Adipocyte (in vitro differentiated cells): ENCODE measurements around the gene ZNF586.
"Not testable (repeated sequence)": the region's sequence is repeated elsewhere in the genome, so short reads cannot be mapped to it uniquely, and the experiment has no call there.

Experiments used
- DNase-seq: peaks from one replicate; pipeline ENCODE4 v3.0.0-alpha.2; 2015; ENCODE audit warnings: low read depth
- H3K27me3 ChIP-seq: replicated peaks from 2 replicates; pipeline ENCODE4 v1.7.0; 2013; ENCODE audit warnings: mild to moderate bottlenecking, low read length, moderate library complexity; ENCODE audit not compliant: control insufficient read depth, insufficient read depth
- H3K36me3 ChIP-seq: 2 replicates; pipeline ENCODE4 v1.7.0; 2013; ENCODE audit warnings: low read length, mild to moderate bottlenecking, moderate library complexity; ENCODE audit not compliant: control insufficient read depth, insufficient read depth, severe bottlenecking
- H3K4me1 ChIP-seq: 2 replicates; pipeline ENCODE4 v1.7.0; 2013; ENCODE audit warnings: mild to moderate bottlenecking, low read length, moderate library complexity; ENCODE audit not compliant: control insufficient read depth, insufficient read depth
- H3K4me3 ChIP-seq: 2 replicates; pipeline ENCODE4 v1.7.0; 2013; ENCODE audit warnings: mild to moderate bottlenecking, low read length, moderate library complexity
- H3K9ac ChIP-seq: 2 replicates; pipeline ENCODE4 v1.7.0; 2013; ENCODE audit warnings: mild to moderate bottlenecking, low read length, moderate library complexity
- H3K9me3 ChIP-seq: 2 replicates; pipeline ENCODE4 v1.7.0; 2013; ENCODE audit warnings: mild to moderate bottlenecking, low read length, moderate library complexity; ENCODE audit not compliant: control insufficient read depth

The ZNF586 gene

GRCh38 chr19:57815247-57816075, 46.0 kb downstream of the ZNF586 start:
- Histone ChIP-seq H3K9ac (peak overlapping the region; percentile 90), H3K27me3 (no peaks in the 10 kb centered on the region), H3K36me3 (peaks cover 3% of the 10 kb centered on the region), H3K9me3 (no peaks in the 10 kb centered on the region), H3K4me1 (peaks cover 8% of the 10 kb centered on the region), H3K4me3 (peak overlapping the region; percentile 90)
- DNase-seq: no peak

- H3K9ac ChIP-seq: no peak overlapping the region
- peaks cover 3% of the 10 kb centered on the region for H3K36me3 ChIP-seq
- no peaks in the 10 kb centered on the region for H3K9me3 ChIP-seq
- no peak overlapping the region for H3K4me3 ChIP-seq
- H3K27me3 ChIP-seq: no peaks in the 10 kb centered on the region
- H3K4me1 ChIP-seq: peaks cover 15% of the 10 kb centered on the region
- DNase-seq: no peak
Observed at GRCh38 chr19:57816652-57817051, 47.2 kb downstream of the ZNF586 start.

DNA sequence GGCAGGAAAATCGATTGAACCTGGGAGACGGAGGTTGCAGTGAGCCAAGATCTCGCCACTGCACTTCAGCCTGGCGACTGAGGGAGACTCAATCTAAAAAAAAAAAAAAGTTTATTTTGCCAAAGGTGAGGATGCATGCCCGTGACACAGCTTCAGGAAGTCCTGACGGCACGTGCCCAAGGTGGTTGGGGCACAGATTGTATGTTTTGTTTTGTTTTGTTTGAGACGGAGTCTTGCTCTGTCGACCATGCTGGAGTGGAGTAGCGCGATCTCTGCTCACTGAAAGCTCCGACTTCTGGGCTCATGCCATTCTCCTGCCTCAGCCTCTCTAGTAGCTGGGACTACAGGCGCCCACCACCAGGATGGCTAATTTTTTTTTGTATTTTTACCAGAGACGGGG, 48.5 kb downstream of the ZNF586 start:
- Histone ChIP-seq H3K9me3 (no peaks in the 10 kb centered on the region), H3K4me1 (peaks cover 15% of the 10 kb centered on the region), H3K9ac (no peak overlapping the region), H3K4me3 (no peak overlapping the region), H3K27me3 (no peaks in the 10 kb centered on the region), H3K36me3 (no peaks in the 10 kb centered on the region)
- no peak for DNase-seq

DNA sequence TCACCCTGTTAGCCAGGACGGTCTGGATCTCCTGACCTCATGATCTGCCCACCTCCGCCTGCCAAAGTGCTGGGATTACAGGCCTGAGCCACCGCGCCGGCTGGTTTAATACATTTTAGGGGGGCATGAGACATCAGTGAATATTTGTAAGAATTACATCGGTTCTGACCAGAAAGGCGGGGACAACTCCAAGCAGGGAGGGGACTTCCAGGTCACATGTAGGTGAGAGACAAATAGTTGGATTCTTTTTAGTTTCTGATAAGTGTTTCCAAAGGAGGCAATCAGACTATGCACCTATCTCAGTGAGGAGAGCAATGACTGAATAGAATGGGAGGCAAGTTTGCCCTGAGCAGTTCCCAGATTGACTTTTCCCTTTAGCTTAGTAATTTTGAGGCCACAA, 48.9 kb downstream of the ZNF586 start:
- no peak overlapping the region for H3K9ac ChIP-seq
- no peak overlapping the region for H3K4me3 ChIP-seq
- H3K36me3 ChIP-seq: no peaks in the 10 kb centered on the region
- H3K27me3 ChIP-seq: no peaks in the 10 kb centered on the region
- H3K4me1 ChIP-seq: peaks cover 15% of the 10 kb centered on the region
- no peaks in the 10 kb centered on the region for H3K9me3 ChIP-seq
- DNase-seq: no peak

DNA sequence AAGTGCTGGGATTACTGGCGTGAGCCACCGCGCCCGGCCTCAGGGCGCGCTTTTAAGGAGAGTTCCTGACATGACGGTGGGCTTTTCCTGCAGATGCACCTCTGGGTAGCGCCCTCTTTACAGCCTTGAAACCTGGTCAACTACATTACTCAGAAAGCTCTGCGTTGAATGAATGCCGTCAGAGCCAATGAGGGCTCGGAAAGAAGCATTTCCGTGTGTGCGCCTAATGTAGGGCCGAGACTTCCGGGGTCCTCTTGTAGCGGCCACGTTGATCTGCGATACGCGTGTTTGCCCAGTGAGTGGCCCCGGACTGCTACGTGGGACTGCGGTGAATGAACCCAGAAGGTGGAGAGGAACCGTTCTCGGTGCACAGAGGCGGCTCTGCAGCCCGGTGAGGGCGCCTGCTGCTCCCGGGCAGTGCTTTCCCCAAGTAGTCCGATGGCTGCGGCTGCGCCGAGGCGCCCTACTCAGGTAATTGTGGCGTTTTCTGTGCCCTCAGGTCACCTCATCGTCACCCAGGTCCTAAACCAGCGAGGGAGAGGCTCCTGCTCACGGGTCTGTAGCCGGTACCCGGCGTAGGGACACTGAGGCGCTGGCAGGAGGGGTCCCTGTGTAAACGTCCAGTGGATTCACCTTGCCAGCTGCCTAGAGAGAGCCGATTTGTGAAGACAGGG, 50.1 kb downstream of the ZNF586 start:
- H3K9me3 ChIP-seq: no peaks in the 10 kb centered on the region
- H3K36me3 ChIP-seq: no peaks in the 10 kb centered on the region
- H3K27me3 ChIP-seq: no peaks in the 10 kb centered on the region
- peak; percentile 95 for DNase-seq
- H3K4me3 ChIP-seq: peak overlapping the region; percentile 99
- H3K9ac ChIP-seq: peak overlapping the region; percentile 98
- peaks cover 9% of the 10 kb centered on the region for H3K4me1 ChIP-seq

DNA sequence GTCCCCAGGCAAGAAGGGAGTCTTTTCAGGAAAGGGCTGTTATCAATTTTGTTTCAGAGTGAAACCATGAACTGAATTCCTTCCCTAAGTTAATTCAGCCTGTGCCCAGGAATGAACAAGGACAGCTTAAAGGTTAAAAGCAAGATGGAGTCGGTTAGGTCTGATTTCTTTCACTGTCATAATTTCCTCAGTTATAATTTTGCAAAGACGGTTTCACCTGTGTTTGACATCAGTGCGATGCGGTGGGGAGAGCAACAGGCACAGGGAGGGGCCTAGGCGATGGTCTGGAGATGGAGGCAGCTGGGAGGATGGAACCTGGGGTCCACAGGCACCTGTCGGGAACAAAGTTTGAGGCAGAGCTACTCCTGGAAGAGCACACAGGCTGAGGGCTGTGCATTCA, 51.1 kb downstream of the ZNF586 start:
- Histone ChIP-seq H3K9me3 (no peaks in the 10 kb centered on the region), H3K4me3 (peak overlapping the region; percentile 99), H3K36me3 (no peaks in the 10 kb centered on the region), H3K9ac (peak overlapping the region; percentile 98), H3K4me1 (peaks cover 9% of the 10 kb centered on the region), H3K27me3 (no peaks in the 10 kb centered on the region)
- no peak for DNase-seq

GRCh38 chr19:57821095-57821494, 51.6 kb downstream of the ZNF586 start:
- not testable (repeated sequence) for H3K4me1 ChIP-seq, H3K9ac ChIP-seq, DNase-seq, H3K36me3 ChIP-seq, H3K9me3 ChIP-seq, H3K27me3 ChIP-seq
- H3K4me3 ChIP-seq: peak overlapping the region; percentile 99

- H3K36me3 ChIP-seq, H3K9me3 ChIP-seq, H3K4me1 ChIP-seq, H3K27me3 ChIP-seq, H3K9ac ChIP-seq, DNase-seq, H3K4me3 ChIP-seq: not testable (repeated sequence)
Observed at GRCh38 chr19:57821501-57821900, 52.0 kb downstream of the ZNF586 start.

DNA sequence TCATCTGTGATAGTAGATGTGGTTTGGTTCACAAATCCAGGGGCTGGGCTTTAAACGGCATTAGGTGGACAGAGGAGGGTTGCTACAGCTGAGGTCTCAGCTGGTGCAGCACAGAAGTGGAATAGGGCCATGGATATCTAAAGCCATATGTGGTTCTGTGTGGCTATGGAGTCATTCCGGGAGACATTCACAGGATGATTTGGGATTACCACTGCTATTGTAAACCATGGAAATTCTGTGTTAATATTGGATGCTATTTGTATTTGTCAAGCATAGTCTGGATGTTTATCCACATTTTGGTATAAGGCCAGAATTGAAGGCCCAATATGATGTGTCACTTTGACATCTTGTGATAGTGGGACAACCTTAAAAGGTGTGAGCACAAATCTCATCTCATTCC, 53.7 kb downstream of the ZNF586 start:
- not testable (repeated sequence) for H3K9ac ChIP-seq, H3K4me3 ChIP-seq, DNase-seq, H3K9me3 ChIP-seq, H3K4me1 ChIP-seq, H3K36me3 ChIP-seq, H3K27me3 ChIP-seq

DNA sequence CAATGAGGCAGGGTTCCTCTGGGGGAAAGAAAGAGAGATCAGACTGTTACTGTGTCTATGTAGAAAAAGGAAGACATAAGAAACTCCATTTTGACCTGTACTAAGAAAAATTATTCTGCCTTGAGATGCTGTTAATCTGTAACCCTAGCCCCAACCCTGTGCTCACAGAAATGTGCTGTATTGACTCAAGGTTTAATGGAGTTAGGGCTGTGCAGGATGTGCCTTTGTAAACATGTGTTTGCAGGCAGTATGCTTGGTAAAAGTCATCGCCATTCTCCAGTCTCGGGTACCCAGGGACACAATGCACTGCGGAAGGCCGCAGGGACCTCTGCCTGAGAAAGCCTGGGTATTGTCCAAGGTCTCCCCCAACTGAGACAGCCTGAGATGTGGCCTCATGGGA, 54.1 kb downstream of the ZNF586 start:
- not testable (repeated sequence) for DNase-seq, H3K4me1 ChIP-seq, H3K9me3 ChIP-seq, H3K36me3 ChIP-seq, H3K4me3 ChIP-seq, H3K9ac ChIP-seq, H3K27me3 ChIP-seq

DNA sequence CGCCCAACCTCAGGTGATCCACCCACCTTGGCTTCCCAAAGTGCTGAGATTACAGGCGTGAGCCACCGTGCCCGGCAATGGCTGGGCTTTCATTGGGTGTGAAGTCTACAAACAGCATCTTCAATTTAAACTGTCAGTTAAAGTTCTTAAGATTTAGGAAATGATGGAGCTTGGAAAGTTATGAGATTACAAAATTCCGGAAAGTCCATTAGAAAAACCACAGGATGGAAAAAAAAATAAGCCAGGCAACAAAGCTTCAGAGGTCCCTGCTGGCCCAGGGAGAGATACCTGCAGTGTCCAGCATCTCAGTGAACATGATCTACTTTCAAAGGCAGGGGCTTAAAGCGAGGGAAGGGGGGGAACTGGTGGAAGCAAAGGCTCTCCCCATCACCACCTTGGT, 56.0 kb downstream of the ZNF586 start:
- peaks cover 6% of the 10 kb centered on the region for H3K36me3 ChIP-seq
- H3K4me3 ChIP-seq: no peak overlapping the region
- no peak for DNase-seq
- no peaks in the 10 kb centered on the region for H3K9me3 ChIP-seq
- H3K9ac ChIP-seq: no peak overlapping the region
- H3K4me1 ChIP-seq: peaks cover 16% of the 10 kb centered on the region
- H3K27me3 ChIP-seq: no peaks in the 10 kb centered on the region
